ENCODE data around the gene DCLK1. TPM values are rescaled to one million over a fixed set of nuclear protein-coding genes. Genes with fewer than 3 reads are reported as not detected.

DCLK1 gene
- total RNA-seq, 2 experiments from 2014 or later, result not detected

- peaks cover 1% of the 10 kb centered on the region for H3K9me3 Mint-ChIP-seq
- ATAC-seq (ENCODE audit: low read depth) (no peak), DNase-seq (no peak)
- H3K4me3 Mint-ChIP-seq, result no peak overlapping the region
- no peak overlapping the region for H3K27ac Mint-ChIP-seq
- H3K36me3 Mint-ChIP-seq, result no peaks in the 10 kb centered on the region
- POLR2A ChIA-PET, result no interaction called here
- H3K4me1 Mint-ChIP-seq, result no peaks in the 10 kb centered on the region
- H3K27me3 Mint-ChIP-seq, result peaks cover 3% of the 10 kb centered on the region
Observed at GRCh38 chr13:35860661-35861060, 270.5 kb downstream of the DCLK1 start.

DNA sequence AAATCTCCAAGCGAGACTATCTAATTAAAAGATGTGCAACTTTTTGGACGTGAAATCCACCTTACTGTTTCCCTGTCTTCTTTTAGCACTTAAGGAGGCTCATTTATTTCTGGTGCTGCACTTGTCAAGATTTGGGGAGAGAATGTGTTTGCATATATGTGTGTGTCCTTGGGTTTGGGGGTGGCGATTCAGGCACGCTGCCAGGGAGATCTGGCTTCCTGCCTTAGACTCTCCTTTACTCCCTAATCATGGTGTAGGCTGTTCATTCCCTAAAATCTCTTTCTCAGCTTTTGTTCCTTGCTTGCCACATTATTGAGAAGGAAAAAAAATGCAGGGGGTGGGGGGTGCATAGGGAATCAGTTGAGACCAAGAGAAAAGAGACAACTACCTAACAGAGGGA is 271.2 kb downstream of the DCLK1 start:
- H3K4me1 Mint-ChIP-seq, result no peaks in the 10 kb centered on the region
- no peaks in the 10 kb centered on the region for H3K36me3 Mint-ChIP-seq
- ATAC-seq (ENCODE audit: low read depth), result no peak
- no peak for DNase-seq
- peaks cover 1% of the 10 kb centered on the region for H3K9me3 Mint-ChIP-seq
- no peak overlapping the region for H3K27ac Mint-ChIP-seq
- POLR2A ChIA-PET, result no interaction called here
- peaks cover 4% of the 10 kb centered on the region for H3K27me3 Mint-ChIP-seq
- no peak overlapping the region for H3K4me3 Mint-ChIP-seq

- Mint-ChIP-seq H3K4me1 (no peaks in the 10 kb centered on the region), H3K4me3 (no peak overlapping the region), H3K36me3 (no peaks in the 10 kb centered on the region), H3K27me3 (peaks cover 12% of the 10 kb centered on the region), H3K27ac (no peak overlapping the region), H3K9me3 (peaks cover 1% of the 10 kb centered on the region)
- no peak for DNase-seq
- no peak for ATAC-seq (ENCODE audit: low read depth)
- POLR2A ChIA-PET, result no interaction called here
Observed at GRCh38 chr13:35858665-35859064, 272.5 kb downstream of the DCLK1 start.

DNA sequence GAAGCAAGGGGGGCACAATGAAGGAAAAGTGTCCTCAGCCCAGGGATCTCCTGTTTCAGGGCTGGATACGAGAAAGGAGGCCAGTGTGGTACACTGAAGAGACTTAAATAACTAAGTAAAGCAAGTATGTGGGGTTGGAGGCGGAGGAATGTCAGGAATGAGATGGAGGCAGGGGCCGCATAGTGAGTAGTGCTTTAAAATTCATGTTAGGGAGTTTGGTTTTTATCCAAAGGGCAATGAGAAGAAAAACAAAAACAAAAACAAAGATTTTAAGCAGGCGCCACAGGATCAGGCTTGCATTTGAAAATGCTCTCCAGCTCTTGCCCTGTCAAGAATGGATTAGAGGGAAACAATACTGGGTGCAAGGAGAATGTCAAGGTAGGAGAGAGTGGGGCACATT is 273.4 kb downstream of the DCLK1 start:
- ATAC-seq (ENCODE audit: low read depth) (no peak), DNase-seq (no peak)
- H3K4me1 Mint-ChIP-seq, result no peaks in the 10 kb centered on the region
- POLR2A ChIA-PET, result no interaction called here
- H3K36me3 Mint-ChIP-seq, result no peaks in the 10 kb centered on the region
- no peak overlapping the region for H3K4me3 Mint-ChIP-seq
- no peak overlapping the region for H3K27ac Mint-ChIP-seq
- H3K27me3 Mint-ChIP-seq, result peaks cover 12% of the 10 kb centered on the region
- H3K9me3 Mint-ChIP-seq, result peaks cover 1% of the 10 kb centered on the region

DNA sequence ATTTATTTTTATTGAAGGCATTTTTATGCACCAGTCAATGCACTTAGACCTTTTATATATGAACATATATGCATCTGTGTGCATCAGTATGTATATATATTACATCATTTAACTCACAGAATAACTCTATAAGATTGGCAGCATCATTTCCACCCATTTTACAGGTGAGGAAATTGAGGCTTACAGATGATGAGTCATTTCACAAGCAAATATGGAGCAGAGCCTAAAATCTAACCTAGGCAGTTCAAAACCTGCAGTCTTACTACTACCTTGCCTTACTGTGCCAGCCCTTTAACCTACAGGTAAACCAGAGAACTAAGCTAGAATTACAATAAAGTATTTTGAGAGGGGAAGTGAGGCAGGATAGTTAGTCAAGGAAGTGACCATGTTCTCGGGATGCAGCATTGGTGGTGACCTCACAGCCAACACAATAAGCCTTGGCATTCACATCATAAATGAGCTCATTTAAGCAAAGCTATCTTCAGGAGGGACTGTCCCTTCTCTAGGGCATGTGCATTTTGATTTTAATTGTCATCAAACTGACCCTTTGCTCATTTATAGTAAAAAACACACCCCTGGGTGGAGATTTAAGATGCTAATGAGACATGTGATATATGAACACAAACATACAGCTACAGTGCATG is 274.3 kb downstream of the DCLK1 start:
- no peak overlapping the region for H3K27ac Mint-ChIP-seq
- no peak for DNase-seq
- ATAC-seq (ENCODE audit: low read depth), result no peak
- POLR2A ChIA-PET, result no interaction called here
- no peaks in the 10 kb centered on the region for H3K36me3 Mint-ChIP-seq
- H3K9me3 Mint-ChIP-seq, result no peaks in the 10 kb centered on the region
- H3K4me3 Mint-ChIP-seq, result no peak overlapping the region
- H3K4me1 Mint-ChIP-seq, result no peaks in the 10 kb centered on the region
- peaks cover 12% of the 10 kb centered on the region for H3K27me3 Mint-ChIP-seq

- Mint-ChIP-seq H3K27ac (no peak overlapping the region), H3K4me3 (no peak overlapping the region), H3K36me3 (no peaks in the 10 kb centered on the region), H3K27me3 (peaks cover 12% of the 10 kb centered on the region), H3K4me1 (no peaks in the 10 kb centered on the region), H3K9me3 (peaks cover 3% of the 10 kb centered on the region)
- DNase-seq (no peak), ATAC-seq (ENCODE audit: low read depth) (no peak)
- POLR2A ChIA-PET, result no interaction called here
Observed at GRCh38 chr13:35856084-35856483, 275.1 kb downstream of the DCLK1 start.

- POLR2A ChIA-PET, result no interaction called here
- no peaks in the 10 kb centered on the region for H3K36me3 Mint-ChIP-seq
- H3K4me3 Mint-ChIP-seq, result no peak overlapping the region
- ATAC-seq (ENCODE audit: low read depth) (no peak), DNase-seq (no peak)
- H3K27me3 Mint-ChIP-seq, result peaks cover 12% of the 10 kb centered on the region
- H3K9me3 Mint-ChIP-seq, result peaks cover 3% of the 10 kb centered on the region
- H3K4me1 Mint-ChIP-seq, result no peaks in the 10 kb centered on the region
- H3K27ac Mint-ChIP-seq, result no peak overlapping the region
Observed at GRCh38 chr13:35855531-35856019, 275.6 kb downstream of the DCLK1 start.

GRCh38 chr13:35854286-35854685 is 276.9 kb downstream of the DCLK1 start:
- Mint-ChIP-seq H3K27me3 (peaks cover 12% of the 10 kb centered on the region), H3K4me1 (no peaks in the 10 kb centered on the region)

GRCh38 chr13:35851881-35852280 is 279.3 kb downstream of the DCLK1 start:
- Mint-ChIP-seq H3K27ac (no peak overlapping the region), H3K36me3 (no peaks in the 10 kb centered on the region), H3K9me3 (peaks cover 3% of the 10 kb centered on the region), H3K4me1 (no peaks in the 10 kb centered on the region), H3K27me3 (peaks cover 9% of the 10 kb centered on the region), H3K4me3 (no peak overlapping the region)
- no peak for DNase-seq
- no peak for ATAC-seq (ENCODE audit: low read depth)
- POLR2A ChIA-PET, result no interaction called here

More at GRCh38 chr13:35854286-35854685, 276.9 kb downstream of the DCLK1 start:
- Mint-ChIP-seq H3K27ac (no peak overlapping the region), H3K36me3 (no peaks in the 10 kb centered on the region), H3K9me3 (peaks cover 3% of the 10 kb centered on the region), H3K4me3 (no peak overlapping the region)
- no peak for ATAC-seq (ENCODE audit: low read depth)
- no peak for DNase-seq
- POLR2A ChIA-PET, result no interaction called here

DNA sequence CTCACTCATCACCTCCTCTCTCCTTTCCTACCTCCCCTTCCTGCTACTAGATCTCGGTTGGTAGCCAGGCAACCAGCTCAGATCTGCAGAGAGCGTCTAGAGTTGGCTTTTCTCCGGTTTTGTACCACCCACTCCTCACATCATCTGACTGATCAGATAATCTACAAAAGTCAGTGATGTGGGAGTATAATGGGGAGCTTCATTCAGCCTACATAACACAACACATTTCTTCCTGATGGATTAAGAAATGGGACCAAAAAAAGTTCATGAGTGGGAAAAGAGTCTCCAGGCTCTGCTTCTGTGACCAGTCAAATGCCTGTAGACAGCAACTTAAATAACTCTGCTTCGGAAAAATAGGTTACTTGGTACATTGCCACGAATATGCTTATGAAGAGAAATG is 279.8 kb downstream of the DCLK1 start:
- ATAC-seq (ENCODE audit: low read depth) (no peak), DNase-seq (no peak)
- Mint-ChIP-seq H3K27ac (no peak overlapping the region), H3K27me3 (peaks cover 9% of the 10 kb centered on the region), H3K9me3 (peaks cover 3% of the 10 kb centered on the region), H3K4me1 (no peaks in the 10 kb centered on the region), H3K4me3 (no peak overlapping the region), H3K36me3 (no peaks in the 10 kb centered on the region)
- POLR2A ChIA-PET, result no interaction called here

GRCh38 chr13:35850569-35850968 is 280.6 kb downstream of the DCLK1 start:
- no peak for DNase-seq
- no peaks in the 10 kb centered on the region for H3K4me1 Mint-ChIP-seq
- peaks cover 9% of the 10 kb centered on the region for H3K27me3 Mint-ChIP-seq
- POLR2A ChIA-PET, result no interaction called here
- H3K4me3 Mint-ChIP-seq, result no peak overlapping the region
- H3K9me3 Mint-ChIP-seq, result peaks cover 3% of the 10 kb centered on the region
- ATAC-seq (ENCODE audit: low read depth), result no peak
- H3K27ac Mint-ChIP-seq, result no peak overlapping the region
- no peaks in the 10 kb centered on the region for H3K36me3 Mint-ChIP-seq

- Mint-ChIP-seq H3K27ac (no peak overlapping the region), H3K4me1 (no peaks in the 10 kb centered on the region), H3K27me3 (peaks cover under 1% of the 10 kb centered on the region), H3K4me3 (no peak overlapping the region), H3K36me3 (no peaks in the 10 kb centered on the region), H3K9me3 (peaks cover 3% of the 10 kb centered on the region)
- POLR2A ChIA-PET, result no interaction called here
- ATAC-seq (ENCODE audit: low read depth) (no peak), DNase-seq (no peak)
Observed at GRCh38 chr13:35849256-35849644, 281.9 kb downstream of the DCLK1 start.

DNA sequence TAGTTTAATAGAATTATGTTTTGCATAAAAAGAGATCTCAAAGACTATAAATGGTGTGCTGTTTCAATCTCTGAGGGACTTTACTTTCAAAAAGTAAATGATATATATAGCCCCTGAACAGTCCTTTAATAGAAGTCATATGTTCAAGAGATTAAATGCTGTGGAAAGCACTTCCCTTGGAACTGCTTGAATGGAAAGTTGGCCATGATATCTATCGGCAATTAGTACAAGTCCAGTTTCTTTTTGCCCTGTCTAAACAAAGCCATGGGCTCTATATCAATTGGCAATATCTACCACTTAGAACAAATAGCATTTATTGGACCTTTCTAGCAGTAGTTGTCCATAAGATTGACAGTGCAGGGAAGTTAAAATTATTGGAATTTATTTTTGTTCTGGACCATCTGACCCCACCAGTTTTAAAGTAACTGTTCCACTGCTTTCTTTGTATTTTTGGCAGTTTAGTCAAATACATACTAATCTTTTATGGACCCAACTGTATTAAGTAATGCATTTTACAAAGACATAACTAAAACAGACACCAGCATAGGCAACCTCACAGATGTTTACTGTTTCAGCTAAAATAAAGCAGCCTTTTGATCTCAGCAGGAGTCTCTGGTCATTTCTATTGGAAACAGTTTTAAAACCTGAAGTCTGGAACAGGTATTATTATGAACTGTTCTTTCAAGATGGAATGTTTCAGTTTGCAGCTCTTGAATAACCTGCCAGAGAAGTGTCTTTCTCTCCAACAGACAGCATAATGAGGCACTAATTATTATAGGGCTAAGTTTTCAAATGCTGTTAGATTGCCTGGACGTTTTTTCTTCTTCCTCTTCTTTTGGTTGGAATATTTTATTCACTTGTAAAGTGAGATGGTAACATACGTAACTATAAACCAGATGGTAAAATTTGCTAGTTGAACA is 282.6 kb downstream of the DCLK1 start:
- no peak for ATAC-seq (ENCODE audit: low read depth)
- Mint-ChIP-seq H3K9me3 (peaks cover 3% of the 10 kb centered on the region), H3K27ac (no peak overlapping the region), H3K4me3 (no peak overlapping the region), H3K27me3 (no peaks in the 10 kb centered on the region), H3K4me1 (no peaks in the 10 kb centered on the region), H3K36me3 (no peaks in the 10 kb centered on the region)
- DNase-seq, result no peak
- POLR2A ChIA-PET, result no interaction called here

GRCh38 chr13:35843272-35843671 is 287.9 kb downstream of the DCLK1 start:
- Mint-ChIP-seq H3K4me3 (no peak overlapping the region), H3K36me3 (no peaks in the 10 kb centered on the region), H3K27me3 (no peaks in the 10 kb centered on the region), H3K9me3 (no peaks in the 10 kb centered on the region), H3K4me1 (no peaks in the 10 kb centered on the region), H3K27ac (no peak overlapping the region)
- ATAC-seq (ENCODE audit: low read depth) (no peak), DNase-seq (no peak)
- POLR2A ChIA-PET, result no interaction called here
